Posterior cingulate gyrus (tissue), 11 donors: ENCODE data around the gene DSC2.
"Not testable (repeated sequence)": the region's sequence is repeated elsewhere in the genome, so short reads cannot be mapped to it uniquely, and the experiment has no call there.

Experiments
- DNase-seq, 10 donors: peaks; one replicate each; pipeline versions ENCODE4 v3.0.0 to v3.0.0-alpha.2; 2020 to 2021; ENCODE audit warnings: mixed read lengths in 3 of 10
- intact Hi-C: fragments of 100-400 bp; cut with DNase I; formaldehyde crosslinking; loops from one replicate; pipeline ENCODE4 v1.15.1; 2023

The DSC2 gene

GRCh38 chr18:31102025-31102684, at the start of gene DSC2:
Gene DSC2 (minus strand): TSS chr18:31102421. CDS start chr18:31101971, 450 bp downstream.
- DNase-seq, result peak in 6 of 10 donors; percentile 3 to 85 (median 44)

DNA sequence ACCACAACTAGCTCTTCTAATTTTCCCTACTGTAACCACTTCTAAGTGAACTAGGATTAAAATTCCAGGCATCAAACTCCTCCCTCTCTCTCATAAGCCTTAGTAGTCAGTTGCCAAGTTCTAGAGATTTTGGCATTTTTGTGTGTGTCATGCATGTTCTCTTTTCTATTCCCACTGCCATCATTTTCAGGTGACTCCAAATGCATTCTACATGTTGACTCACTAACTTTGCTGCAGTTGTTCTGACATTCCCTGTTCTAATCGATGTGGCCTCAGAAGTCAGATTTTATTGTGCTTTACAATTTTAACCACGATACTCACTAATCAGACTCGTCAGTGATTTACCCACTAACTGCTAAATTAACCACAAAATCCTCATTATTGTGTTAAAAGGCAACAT, 47.1 kb upstream of the DSC2 start:
- no peak for DNase-seq
- intact Hi-C loops, result no loop called here

More at GRCh38 chr18:31102025-31102684, at the start of gene DSC2:
- intact Hi-C loops, result no loop called here

DNA sequence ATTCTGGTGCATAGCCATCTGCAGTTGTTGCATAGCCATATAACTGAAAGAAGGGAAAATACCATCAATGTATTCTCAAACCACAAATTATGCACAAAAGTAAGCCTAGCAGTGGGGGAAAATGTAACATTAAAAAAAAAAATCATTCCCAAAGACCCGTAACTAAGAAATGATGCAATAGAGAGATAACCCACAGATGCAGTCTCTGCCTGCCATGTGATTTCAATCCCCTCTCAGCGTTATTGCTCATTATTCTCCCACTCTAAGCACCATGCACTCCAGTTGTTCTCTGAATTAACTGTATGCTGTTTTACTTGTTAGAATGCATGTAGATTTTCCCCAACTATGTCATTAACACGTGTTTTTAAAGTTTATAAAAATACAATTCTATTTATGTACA, 46.4 kb upstream of the DSC2 start:
- no peak for DNase-seq
- intact Hi-C loops, result no loop called here

- DNase-seq, result no peak
- intact Hi-C loops, result no loop called here
These were observed 44.6 kb upstream of the DSC2 start for GRCh38 chr18:31146809-31147208.

DNA sequence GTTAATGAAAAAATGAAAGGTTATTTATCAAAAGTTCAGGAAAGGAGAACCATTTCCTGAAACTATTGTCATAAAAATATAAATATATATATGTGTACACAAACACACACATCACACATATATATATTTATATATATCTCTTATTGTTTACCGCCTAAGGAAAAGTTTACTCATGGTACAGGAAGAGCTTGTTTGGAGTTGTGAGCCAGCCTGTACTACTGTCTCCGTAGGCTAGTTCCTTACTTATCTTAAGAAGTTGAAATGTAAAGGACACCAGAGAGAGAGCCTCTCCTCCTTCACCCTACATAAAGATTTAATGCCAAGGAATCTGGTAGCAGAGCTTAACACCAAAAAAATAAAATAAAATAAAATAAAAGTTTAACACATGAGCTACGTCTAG, 40.8 kb upstream of the DSC2 start:
- intact Hi-C loops, result no loop called here
- DNase-seq, result no peak

DNA sequence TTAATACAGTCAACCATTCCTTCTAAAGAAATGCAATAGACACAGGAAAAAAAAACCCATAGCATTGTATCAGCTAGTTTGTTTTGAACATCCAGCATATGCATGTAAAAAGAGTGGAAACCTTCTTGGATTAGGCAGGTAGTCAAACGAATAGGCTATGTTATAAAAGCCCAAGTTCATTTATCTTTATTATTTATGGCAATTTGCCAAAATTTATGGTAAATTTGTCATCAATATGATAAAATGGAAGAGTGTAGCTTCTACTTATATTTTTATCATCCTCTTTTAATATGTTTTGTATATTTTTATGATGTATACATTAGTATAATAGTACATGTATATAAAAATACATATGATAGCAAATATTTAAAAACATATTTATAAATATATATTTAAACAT, 36.5 kb upstream of the DSC2 start:
- no peak for DNase-seq
- intact Hi-C loops, result no loop called here

DNA sequence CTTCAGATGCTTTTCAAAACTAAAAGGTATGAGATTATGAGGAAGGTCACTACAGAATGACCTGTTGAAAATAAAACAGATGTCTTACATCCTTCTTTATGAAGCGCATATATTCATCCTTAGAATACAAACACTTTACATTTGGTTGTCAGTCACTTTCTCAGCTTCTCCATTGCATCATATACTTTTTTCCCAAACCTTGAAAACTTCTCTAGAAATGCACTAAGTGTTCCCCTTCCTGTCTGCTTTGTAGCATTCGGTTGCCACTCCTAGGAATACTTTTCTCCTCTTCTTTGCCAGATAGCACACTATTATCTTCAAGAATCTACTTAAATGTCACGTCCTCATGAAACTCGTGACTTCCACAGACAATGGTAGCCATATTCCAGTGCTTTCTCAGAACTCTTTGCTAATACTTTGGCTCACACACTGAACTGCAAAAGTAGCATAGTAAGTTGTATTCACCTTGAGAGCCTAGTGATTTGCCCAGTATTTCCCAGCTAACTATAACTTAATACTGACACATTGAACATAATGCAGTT, 32.8 kb upstream of the DSC2 start:
- no peak for DNase-seq
- intact Hi-C loops, result no loop called here

DNA sequence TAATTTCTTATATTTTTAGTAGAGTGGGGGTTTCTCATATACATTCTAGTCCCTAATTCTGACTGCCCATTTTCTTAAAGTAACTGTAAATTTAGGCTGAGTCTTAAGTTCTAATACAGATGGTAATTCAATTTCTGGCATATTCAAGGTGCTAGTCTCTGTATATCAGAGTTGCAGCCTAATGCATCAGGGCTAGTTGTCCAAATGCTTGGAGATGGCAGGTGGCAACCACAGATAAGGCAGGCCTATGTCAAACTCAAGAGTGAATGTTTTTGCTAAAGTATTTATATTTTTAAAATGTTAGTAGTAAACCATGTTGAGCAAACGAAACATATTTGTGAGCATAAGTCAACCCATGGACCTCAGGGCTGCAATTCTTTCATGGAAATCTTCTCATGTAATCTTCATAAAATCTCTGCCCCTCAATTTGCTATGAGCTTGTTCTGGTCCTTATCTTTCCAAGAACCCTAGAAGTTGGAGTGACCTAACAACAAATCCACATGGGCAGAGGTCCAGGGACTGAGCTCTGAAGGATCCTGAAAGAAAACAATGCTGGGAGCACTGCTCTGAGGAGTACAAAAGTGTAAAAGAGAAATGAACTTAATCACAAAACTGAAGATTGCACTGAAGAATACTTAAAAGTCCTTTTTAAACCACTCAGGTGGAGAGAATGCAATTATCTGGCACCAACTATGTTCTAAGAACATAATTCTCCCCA, 27.3 kb upstream of the DSC2 start:
- no peak for DNase-seq
- intact Hi-C loops, result no loop called here

DNA sequence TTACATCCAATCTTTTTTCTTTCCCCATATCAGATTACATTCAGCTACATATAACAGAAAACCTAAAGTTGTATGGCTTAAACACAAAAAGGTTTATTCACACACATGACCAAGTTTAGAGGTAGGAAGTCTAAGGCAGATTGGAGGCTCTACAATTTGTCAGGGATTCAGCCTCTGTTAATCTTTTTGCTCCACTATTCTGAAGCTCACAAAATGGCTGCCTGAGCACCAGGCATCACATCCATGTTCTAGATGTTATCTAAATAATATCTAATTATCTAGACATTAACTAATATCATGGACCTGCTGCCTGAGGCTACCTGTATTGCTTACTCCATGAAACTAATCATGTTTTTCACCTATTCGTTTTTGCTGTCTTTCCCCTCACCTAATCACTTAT, 23.7 kb upstream of the DSC2 start:
- DNase-seq, result no peak
- intact Hi-C loops, result no loop called here

- intact Hi-C loops, DNase-seq: not testable (repeated sequence)
These were observed 20.9 kb upstream of the DSC2 start for GRCh38 chr18:31123125-31123524.

DNA sequence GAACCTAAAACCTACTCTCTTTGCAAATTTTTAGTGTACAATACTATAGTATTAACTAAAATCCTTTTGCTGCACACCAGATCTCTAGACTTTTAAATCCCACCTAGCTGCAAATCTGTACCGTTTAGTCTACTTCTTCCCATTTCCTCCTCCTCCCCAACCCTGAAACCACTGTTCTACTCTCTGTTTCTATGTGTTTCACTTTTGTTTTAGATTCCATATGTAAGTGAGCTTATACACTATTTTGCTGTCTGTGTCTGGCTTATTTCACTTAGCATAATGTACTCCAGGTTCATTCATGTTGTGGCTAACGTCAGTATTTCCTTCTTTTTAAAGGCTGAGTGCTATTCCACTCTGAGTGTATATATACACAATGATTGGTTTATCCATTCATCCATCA, 18.4 kb upstream of the DSC2 start:
- DNase-seq, result no peak

GRCh38 chr18:31116853-31117595, 14.8 kb upstream of the DSC2 start:
- no peak for DNase-seq
- intact Hi-C loops, result no loop called here

More for the DNA sequence above, 18.4 kb upstream of the DSC2 start:
- intact Hi-C loops, result no loop called here

GRCh38 chr18:31112804-31113203, 10.6 kb upstream of the DSC2 start:
- intact Hi-C loops, result no loop called here
- DNase-seq, result no peak

- intact Hi-C loops, result no loop called here
- DNase-seq, result no peak
These were observed 3.5 kb upstream of the DSC2 start for GRCh38 chr18:31105733-31106132.

GRCh38 chr18:31104444-31104843, 2.2 kb upstream of the DSC2 start:
- no peak for DNase-seq
- intact Hi-C loops, result no loop called here

DNA sequence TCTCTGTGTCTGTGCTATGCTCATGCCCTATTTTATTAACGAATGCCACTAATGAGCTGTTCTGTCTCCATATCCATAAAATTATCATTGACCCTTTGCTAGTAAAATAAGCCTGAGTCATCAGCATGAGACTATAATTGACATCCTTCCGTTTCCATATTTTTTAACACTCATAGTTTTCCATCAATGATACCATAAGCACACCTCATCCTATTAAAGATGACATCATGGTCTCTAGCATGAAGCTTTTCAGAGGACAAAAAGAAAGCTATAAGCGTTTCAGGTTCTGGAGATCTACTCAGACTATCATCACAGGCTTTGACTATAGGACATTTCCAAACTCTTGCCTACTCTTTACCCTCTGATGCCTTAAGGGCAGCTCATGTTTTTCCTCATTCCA, 1.2 kb upstream of the DSC2 start:
- intact Hi-C loops, result no loop called here

DNA sequence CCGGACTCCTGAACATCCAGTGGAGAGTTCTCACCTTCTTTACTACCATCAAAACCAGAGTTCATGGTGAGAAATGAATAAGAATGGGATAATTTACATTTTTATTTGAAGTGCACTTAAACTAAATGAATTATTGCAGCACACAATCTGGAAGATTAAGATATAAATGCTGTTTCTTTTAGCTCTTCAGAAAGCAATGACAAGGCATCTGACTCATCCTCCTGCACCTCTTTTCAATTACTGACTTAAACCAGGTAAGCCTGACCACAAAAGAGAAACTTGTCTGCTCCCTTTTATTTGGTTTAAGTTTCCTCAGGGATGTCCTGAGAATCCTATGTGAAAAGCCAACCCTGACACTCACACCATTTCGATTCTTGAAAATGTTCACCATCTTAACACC, 720 bp upstream of the DSC2 start:
- no peak for DNase-seq
- intact Hi-C loops, result no loop called here

More for the DNA sequence above, 1.2 kb upstream of the DSC2 start:
- DNase-seq, result no peak

GRCh38 chr18:31101183-31102024, 817 bp downstream of the DSC2 start:
- DNase-seq, result peak; percentile 32 to 92 (median 57)
- intact Hi-C loops, result no loop called here

DNA sequence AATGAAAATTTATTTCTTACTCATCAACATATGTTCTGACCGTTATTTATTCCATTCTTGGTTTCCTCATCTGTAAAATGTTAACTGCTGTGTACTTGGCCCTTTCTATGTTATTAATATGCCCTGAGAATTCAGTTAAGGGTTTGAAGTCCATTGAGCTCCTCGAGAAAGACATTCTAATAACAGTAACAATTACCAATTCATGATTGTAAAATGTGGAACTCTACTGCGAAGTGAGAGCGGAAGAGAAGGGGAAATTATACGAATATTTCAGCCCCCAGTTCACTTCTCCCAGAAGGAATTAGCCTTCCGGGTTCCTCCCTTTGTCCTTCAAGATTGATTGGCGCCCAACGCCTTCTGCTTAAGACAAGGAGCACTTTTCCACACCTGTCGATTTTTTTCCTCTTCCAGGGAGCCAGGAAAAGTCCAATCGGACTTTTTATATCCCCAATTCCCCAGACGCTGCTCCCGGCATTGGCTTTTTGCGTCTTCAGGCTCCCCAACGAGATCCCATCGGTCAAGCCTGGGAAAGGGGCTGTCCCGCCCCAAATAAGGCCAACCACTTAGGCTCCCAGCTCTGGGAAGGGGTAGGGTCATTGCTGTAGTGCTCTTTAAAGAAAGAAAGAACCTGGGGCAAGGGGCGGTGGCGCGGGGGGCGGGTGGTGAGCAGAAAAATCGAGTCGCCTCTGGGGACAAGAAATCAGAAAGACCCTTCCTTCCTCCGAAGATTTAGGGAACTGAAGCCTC, 1.6 kb downstream of the DSC2 start:
- DNase-seq, result peak in 2 of 10 donors; percentile 63 to 66
- intact Hi-C loops, result no loop called here
